ENCODE results near the gene SHOC2.

DNA sequence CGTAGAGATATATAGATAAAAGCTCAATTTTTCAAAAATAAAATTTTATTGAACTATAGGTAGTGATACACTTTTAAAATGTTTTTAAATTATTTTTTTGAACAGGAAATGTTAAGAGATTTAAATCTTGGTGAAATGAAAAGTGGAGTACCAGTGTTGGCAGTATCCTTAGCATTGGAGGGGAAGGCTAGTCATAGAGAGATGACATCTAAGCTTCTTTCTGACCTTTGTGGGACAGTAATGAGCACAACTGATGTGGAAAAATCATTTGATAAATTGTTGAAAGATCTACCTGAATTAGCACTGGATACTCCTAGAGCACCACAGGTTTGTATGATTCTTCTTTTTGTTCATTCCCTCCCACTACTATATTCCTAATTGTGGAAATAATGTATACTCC lies 31.8 kb upstream of the SHOC2 start:
- TF ChIP-seq SP2 (CRISPR knock-in tag; IDR thresholded peaks at IDR 0.05) (no peak), MXI1 (IDR thresholded peaks at IDR 0.05; ENCODE audit: borderline replicate concordance, low read depth, low read length) (no peak), RFXANK (CRISPR knock-in tag; IDR thresholded peaks at IDR 0.05) (no peak), AGO1 (IDR thresholded peaks at IDR 0.05; ENCODE audit: low read depth, low read length, poor library complexity, severe bottlenecking) (no peak), SALL1 (CRISPR knock-in tag; IDR thresholded peaks at IDR 0.05) (no peak), ZNF3 (CRISPR knock-in tag; IDR thresholded peaks at IDR 0.05) (no peak), PAWR (CRISPR knock-in tag; IDR thresholded peaks at IDR 0.05; ENCODE audit: borderline replicate concordance) (no peak), PCBP2 (optimal IDR thresholded peaks at IDR 0.05; ENCODE audit: low read depth, low read length, poor library complexity, severe bottlenecking) (no peak)
- TF ChIP-seq, protein P1, sequence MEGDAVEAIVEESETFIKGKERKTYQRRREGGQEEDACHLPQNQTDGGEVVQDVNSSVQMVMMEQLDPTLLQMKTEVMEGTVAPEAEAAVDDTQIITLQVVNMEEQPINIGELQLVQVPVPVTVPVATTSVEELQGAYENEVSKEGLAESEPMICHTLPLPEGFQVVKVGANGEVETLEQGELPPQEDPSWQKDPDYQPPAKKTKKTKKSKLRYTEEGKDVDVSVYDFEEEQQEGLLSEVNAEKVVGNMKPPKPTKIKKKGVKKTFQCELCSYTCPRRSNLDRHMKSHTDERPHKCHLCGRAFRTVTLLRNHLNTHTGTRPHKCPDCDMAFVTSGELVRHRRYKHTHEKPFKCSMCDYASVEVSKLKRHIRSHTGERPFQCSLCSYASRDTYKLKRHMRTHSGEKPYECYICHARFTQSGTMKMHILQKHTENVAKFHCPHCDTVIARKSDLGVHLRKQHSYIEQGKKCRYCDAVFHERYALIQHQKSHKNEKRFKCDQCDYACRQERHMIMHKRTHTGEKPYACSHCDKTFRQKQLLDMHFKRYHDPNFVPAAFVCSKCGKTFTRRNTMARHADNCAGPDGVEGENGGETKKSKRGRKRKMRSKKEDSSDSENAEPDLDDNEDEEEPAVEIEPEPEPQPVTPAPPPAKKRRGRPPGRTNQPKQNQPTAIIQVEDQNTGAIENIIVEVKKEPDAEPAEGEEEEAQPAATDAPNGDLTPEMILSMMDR (CRISPR knock-in tag; IDR thresholded peaks at IDR 0.05) = no peak
- TF ChIP-seq, protein P2, sequence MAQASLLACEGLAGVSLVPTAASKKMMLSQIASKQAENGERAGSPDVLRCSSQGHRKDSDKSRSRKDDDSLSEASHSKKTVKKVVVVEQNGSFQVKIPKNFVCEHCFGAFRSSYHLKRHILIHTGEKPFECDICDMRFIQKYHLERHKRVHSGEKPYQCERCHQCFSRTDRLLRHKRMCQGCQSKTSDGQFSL (CRISPR knock-in tag; IDR thresholded peaks at IDR 0.05) = no peak
- TF ChIP-seq, protein P3, sequence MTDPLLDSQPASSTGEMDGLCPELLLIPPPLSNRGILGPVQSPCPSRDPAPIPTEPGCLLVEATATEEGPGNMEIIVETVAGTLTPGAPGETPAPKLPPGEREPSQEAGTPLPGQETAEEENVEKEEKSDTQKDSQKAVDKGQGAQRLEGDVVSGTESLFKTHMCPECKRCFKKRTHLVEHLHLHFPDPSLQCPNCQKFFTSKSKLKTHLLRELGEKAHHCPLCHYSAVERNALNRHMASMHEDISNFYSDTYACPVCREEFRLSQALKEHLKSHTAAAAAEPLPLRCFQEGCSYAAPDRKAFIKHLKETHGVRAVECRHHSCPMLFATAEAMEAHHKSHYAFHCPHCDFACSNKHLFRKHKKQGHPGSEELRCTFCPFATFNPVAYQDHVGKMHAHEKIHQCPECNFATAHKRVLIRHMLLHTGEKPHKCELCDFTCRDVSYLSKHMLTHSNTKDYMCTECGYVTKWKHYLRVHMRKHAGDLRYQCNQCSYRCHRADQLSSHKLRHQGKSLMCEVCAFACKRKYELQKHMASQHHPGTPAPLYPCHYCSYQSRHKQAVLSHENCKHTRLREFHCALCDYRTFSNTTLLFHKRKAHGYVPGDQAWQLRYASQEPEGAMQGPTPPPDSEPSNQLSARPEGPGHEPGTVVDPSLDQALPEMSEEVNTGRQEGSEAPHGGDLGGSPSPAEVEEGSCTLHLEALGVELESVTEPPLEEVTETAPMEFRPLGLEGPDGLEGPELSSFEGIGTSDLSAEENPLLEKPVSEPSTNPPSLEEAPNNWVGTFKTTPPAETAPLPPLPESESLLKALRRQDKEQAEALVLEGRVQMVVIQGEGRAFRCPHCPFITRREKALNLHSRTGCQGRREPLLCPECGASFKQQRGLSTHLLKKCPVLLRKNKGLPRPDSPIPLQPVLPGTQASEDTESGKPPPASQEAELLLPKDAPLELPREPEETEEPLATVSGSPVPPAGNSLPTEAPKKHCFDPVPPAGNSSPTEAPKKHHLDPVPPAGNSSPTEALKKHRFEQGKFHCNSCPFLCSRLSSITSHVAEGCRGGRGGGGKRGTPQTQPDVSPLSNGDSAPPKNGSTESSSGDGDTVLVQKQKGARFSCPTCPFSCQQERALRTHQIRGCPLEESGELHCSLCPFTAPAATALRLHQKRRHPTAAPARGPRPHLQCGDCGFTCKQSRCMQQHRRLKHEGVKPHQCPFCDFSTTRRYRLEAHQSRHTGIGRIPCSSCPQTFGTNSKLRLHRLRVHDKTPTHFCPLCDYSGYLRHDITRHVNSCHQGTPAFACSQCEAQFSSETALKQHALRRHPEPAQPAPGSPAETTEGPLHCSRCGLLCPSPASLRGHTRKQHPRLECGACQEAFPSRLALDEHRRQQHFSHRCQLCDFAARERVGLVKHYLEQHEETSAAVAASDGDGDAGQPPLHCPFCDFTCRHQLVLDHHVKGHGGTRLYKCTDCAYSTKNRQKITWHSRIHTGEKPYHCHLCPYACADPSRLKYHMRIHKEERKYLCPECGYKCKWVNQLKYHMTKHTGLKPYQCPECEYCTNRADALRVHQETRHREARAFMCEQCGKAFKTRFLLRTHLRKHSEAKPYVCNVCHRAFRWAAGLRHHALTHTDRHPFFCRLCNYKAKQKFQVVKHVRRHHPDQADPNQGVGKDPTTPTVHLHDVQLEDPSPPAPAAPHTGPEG (CRISPR knock-in tag; IDR thresholded peaks at IDR 0.05) = no peak
- TF ChIP-seq, protein P4, sequence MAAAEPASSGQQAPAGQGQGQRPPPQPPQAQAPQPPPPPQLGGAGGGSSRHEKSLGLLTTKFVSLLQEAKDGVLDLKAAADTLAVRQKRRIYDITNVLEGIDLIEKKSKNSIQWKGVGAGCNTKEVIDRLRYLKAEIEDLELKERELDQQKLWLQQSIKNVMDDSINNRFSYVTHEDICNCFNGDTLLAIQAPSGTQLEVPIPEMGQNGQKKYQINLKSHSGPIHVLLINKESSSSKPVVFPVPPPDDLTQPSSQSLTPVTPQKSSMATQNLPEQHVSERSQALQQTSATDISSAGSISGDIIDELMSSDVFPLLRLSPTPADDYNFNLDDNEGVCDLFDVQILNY (CRISPR knock-in tag; conservative IDR thresholded peaks at IDR 0.05) = no peak
